ENCODE data around the gene ZCCHC7. TPM values are rescaled to one million over a fixed set of nuclear protein-coding genes. Genes with fewer than 3 reads are reported as not detected.
"Not testable (repeated sequence)": the region's sequence is repeated elsewhere in the genome, so short reads cannot be mapped to it uniquely, and the experiment has no call there.

Gene ZCCHC7
- total and polyA plus RNA-seq, 10 of the 15 experiments (the other 5 are each of a cell fraction or from before 2014, with no cell fraction given), result 42.9 to 178 (median 53.3) TPM

GRCh38 chr9:37203456-37203855 lies 83.1 kb downstream of the ZCCHC7 start:
- RAD21 ChIA-PET (ENCODE audit: unreplicated experiment); H3K9ac ChIP-seq (ENCODE audit: control insufficient read depth, insufficient read depth, low read length); H4K20me1 ChIP-seq (ENCODE audit: control insufficient read depth, insufficient read depth); DNase-seq (ENCODE audit: low read depth, low spot score); BruUV-seq (replicated peaks); H3K27me3 ChIP-seq (replicated peaks in 1 of 2; ENCODE audit: control insufficient read depth in 2 of 2, insufficient read depth in 2 of 2, low read length in 1 of 2); ATAC-seq; H3K27ac ChIP-seq (ENCODE audit: control insufficient read depth, insufficient read depth); H3K4me3 ChIP-seq; H3K4me2 ChIP-seq (ENCODE audit: control insufficient read depth, insufficient read depth); intact Hi-C loops (cut with micrococcal nuclease; ENCODE audit: unreplicated experiment); H2AFZ ChIP-seq (ENCODE audit: control insufficient read depth, low read depth, low read length); FAIRE-seq: not testable (repeated sequence)
- POLR2A ChIA-PET, result interaction anchor here (0.5 kb wide), 2 partner anchors 74 to 170 kb away, joined by 5 to 9 read pairs; no protein-coding TSS in a partner anchor
- Histone ChIP-seq H3K79me2 (ENCODE audit: control insufficient read depth, insufficient read depth, low read length) (peaks cover 51% of the 10 kb centered on the region), H3K4me1 (ENCODE audit: control insufficient read depth, insufficient read depth, low read length) (peaks cover 28% of the 10 kb centered on the region), H3K9me3 (replicated peaks; ENCODE audit: control insufficient read depth, insufficient read depth, low read length) (peaks cover 13% of the 10 kb centered on the region), H3K36me3 (ENCODE audit: control insufficient read depth in 2 of 2, insufficient read depth in 2 of 2, low read length in 1 of 2) (peaks cover 1 to 14% of the 10 kb centered on the region in 2 experiments)
- SMC1A ChIA-PET (ENCODE audit: uncharacterized antibody, unreplicated experiment), result interaction anchor here (1.2 to 6.2 kb wide), 3 partner anchors 10 to 79 kb away, joined by 3 to 46 read pairs (median 5); no protein-coding TSS in a partner anchor
- CTCF ChIA-PET, result interaction anchor here (1.2 to 3.6 kb wide), 3 partner anchors 11 to 199 kb away, joined by 3 to 13 read pairs (median 10); no protein-coding TSS in a partner anchor
- 99% methylated on average over 4 of the region's 4 CpGs for WGBS (ENCODE audit: insufficient coverage, insufficient replicate concordance, low lambda C conversion rate, missing lambda C conversion rate)
- in situ Hi-C loops (cut with MboI), result loop anchor here (5.0 kb wide), 3 partner anchors 49 to 176 kb away; no protein-coding TSS in a partner anchor

- Histone ChIP-seq H3K9ac (ENCODE audit: control insufficient read depth, insufficient read depth, low read length) (no peak overlapping the region), H3K36me3 (ENCODE audit: control insufficient read depth in 2 of 2, insufficient read depth in 2 of 2, low read length in 1 of 2) (peaks cover 1 to 14% of the 10 kb centered on the region in 2 experiments), H4K20me1 (ENCODE audit: control insufficient read depth, insufficient read depth) (no peaks in the 10 kb centered on the region), H3K4me2 (ENCODE audit: control insufficient read depth, insufficient read depth) (no peak overlapping the region), H3K4me1 (ENCODE audit: control insufficient read depth, insufficient read depth, low read length) (peaks cover 31% of the 10 kb centered on the region), H3K27ac (ENCODE audit: control insufficient read depth, insufficient read depth) (no peak overlapping the region; the same call in 1 of the 2 replicates), H3K27me3 (replicated peaks in 1 of 2; ENCODE audit: control insufficient read depth in 2 of 2, insufficient read depth in 2 of 2, low read length in 1 of 2) (no peaks in the 10 kb centered on the region), H3K79me2 (ENCODE audit: control insufficient read depth, insufficient read depth, low read length) (peaks cover 54% of the 10 kb centered on the region), H2AFZ (ENCODE audit: control insufficient read depth, low read depth, low read length) (no peak overlapping the region), H3K9me3 (replicated peaks; ENCODE audit: control insufficient read depth, insufficient read depth, low read length) (peaks cover 13% of the 10 kb centered on the region), H3K4me3 (no peak overlapping the region)
- POLR2A ChIA-PET, result interaction anchor here (0.6 to 2.5 kb wide), 3 partner anchors 9 to 166 kb away, joined by 4 to 7 read pairs (median 4); no protein-coding TSS in a partner anchor
- DNase-seq (ENCODE audit: low read depth, low spot score) (no peak), ATAC-seq (no peak), FAIRE-seq (no peak)
- TF ChIP-seq ZBTB33 (IDR thresholded peaks at IDR 0.05), result peak; percentile 39; the same call in 1 of the 2 replicates
- no peak for TF ChIP-seq CUX1 (IDR thresholded peaks at IDR 0.05; ENCODE audit: insufficient replicate concordance, low read depth, low read length)
- TF ChIP-seq E4F1 (IDR thresholded peaks at IDR 0.05; ENCODE audit: borderline replicate concordance, partially characterized antibody), result no peak
- no peak for TF ChIP-seq KLF5 (IDR thresholded peaks at IDR 0.05; ENCODE audit: partially characterized antibody)
- CTCF ChIA-PET, result interaction anchor here (1.1 to 2.1 kb wide), 2 partner anchors 14 to 96 kb away, joined by 3 to 5 read pairs; no protein-coding TSS in a partner anchor
- RAD21 ChIA-PET (ENCODE audit: unreplicated experiment), result interaction anchor here (2.7 to 3.7 kb wide), 2 partner anchors 16 to 202 kb away, joined by 8 to 27 read pairs; no protein-coding TSS in a partner anchor
- 71% methylated on average over 7 of the region's 10 CpGs for whole genome bisulfite sequencing (ENCODE audit: insufficient coverage, insufficient replicate concordance, low lambda C conversion rate, missing lambda C conversion rate)
- in situ Hi-C loops (cut with MboI) (no loop called here), intact Hi-C loops (cut with micrococcal nuclease; ENCODE audit: unreplicated experiment) (no loop called here)
- no TSS peak for BruUV-seq (replicated peaks)
- SMC1A ChIA-PET (ENCODE audit: uncharacterized antibody, unreplicated experiment), result interaction anchor here (1.0 to 3.8 kb wide), 11 partner anchors 9 to 132 kb away, joined by 3 to 46 read pairs (median 4); no protein-coding TSS in a partner anchor
These were observed 85.8 kb downstream of the ZCCHC7 start for GRCh38 chr9:37206121-37206620.

Measured in GM12878 (cell line).